GM18511 (cell line): ENCODE measurements around the gene FAM186B.
"Not testable (repeated sequence)": the region's sequence is repeated elsewhere in the genome, so short reads cannot be mapped to it uniquely, and the experiment has no call there.

Experiments used
- ATAC-seq: cut with Tn5 transposase; IDR thresholded peaks from one replicate; pipeline ENCODE4 v1.9.1; 2021; ENCODE audit warnings: mild to moderate bottlenecking, moderate library complexity; ENCODE audit not compliant: unreplicated experiment

FAM186B gene

GRCh38 chr12:49605539-49605938 is at the start of gene FAM186B:
TSS of gene FAM186B (minus strand) at chr12:49605639. CDS start at chr12:49605477, 162 bp downstream.
- not testable (repeated sequence) for ATAC-seq

- ATAC-seq = no peak
Measured at GRCh38 chr12:49654715-49655114, 49.3 kb upstream of the FAM186B start.

- ATAC-seq = no peak
Measured at GRCh38 chr12:49652921-49653520, 47.6 kb upstream of the FAM186B start.

GRCh38 chr12:49651855-49652254 is 46.4 kb upstream of the FAM186B start:
- no peak for ATAC-seq

DNA sequence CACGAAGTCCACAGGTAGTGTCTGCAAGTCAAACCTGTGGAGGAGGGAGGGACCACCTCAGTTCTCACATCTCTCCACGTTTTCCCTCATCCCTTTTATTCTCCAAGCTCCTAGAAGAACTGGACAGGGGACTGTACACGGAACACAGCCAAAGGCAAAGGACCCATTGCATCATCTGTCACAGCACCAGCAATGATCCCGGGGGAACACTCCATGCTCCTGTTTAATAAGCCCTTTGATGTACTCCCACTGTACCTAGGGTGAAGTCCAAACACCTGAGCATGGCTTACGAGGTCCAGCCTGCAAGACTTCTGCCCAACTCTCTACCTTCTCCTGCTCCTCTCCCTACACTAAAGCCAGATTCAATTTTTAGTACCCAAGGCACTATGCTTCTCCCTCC is 44.5 kb upstream of the FAM186B start:
- ATAC-seq = no peak

GRCh38 chr12:49649445-49649844 is 44.0 kb upstream of the FAM186B start:
- ATAC-seq = no peak

- no peak for ATAC-seq
Measured at GRCh38 chr12:49648712-49649003, 43.2 kb upstream of the FAM186B start.

DNA sequence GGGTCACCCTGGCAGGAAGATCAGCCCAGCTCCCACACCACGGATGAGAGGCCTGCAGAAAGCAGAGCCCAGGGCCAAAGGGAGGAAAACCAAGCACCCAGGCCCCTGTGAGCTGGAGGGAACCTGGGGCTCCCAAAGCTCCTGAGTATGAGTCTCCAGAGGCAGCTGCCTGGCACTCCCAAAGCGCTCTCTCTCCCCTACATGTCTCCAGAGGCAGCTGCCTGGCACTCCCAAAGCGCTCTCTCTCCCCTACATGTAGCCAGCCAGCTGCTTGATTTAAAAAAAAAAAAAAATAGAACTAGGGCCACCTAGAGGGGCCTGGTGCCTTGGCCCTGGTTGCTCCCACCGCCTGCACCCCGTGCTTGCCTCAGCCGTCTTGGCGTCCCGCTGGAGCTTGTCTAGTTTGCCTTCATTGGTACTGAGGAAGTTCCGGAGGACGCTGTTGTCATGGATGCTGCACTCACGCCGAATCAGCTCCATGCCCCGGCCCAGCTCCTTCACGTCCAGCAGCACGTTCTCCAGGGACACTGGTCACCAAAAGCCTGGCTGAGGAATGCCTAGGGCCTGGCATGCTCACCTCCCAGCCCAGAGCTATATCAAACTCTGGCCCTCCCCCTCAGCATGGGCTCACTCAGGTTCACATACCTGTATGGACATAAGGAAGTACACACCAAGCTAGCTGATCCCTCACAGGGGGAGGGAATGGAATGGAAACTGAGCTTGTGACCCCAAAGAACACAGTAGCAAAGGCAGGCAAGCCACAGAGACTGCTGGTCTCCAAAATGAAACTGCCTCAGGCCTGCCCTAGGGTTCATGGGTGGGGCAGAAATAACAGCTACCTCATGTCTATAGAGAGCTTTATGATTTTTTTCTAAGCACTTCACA is 42.6 kb upstream of the FAM186B start:
- no peak for ATAC-seq

DNA sequence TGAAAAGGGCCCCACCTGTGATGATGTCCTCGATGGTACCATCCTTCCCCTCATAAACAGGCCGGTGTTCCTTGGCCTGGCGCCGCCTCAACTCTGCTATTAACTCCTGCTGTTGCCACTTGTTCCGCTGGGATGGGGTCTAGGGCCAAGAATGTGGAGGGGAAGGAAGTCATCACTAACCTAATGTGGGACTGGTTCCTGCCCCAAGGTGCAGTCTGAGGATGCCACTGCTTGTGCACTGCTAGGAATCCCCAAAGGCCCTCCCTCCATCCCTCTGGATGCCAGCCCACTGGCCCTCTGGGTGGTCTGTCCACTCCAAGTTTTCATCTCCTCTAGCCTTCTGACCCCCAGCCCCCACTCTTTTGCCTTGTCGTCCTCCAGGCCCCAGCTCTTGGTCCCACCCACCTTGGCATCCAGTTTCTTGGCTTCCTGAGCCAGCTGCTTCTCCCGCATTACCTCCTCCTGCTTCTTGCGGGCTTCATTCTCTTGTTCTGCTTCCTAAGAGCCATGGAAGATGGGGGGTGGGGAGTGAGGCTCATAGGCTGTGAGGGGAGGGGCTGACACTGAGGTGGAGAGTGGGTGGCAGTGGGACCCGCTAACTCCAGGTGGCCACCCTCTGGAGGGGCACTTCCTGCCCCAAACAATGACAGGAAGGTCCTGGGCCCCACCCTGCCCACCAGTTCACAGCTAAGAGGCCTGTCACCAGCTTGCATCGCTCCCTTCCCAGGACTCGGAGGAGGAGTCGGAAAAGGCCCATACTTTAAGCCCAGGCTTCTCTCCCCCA is 41.6 kb upstream of the FAM186B start:
- no peak for ATAC-seq

DNA sequence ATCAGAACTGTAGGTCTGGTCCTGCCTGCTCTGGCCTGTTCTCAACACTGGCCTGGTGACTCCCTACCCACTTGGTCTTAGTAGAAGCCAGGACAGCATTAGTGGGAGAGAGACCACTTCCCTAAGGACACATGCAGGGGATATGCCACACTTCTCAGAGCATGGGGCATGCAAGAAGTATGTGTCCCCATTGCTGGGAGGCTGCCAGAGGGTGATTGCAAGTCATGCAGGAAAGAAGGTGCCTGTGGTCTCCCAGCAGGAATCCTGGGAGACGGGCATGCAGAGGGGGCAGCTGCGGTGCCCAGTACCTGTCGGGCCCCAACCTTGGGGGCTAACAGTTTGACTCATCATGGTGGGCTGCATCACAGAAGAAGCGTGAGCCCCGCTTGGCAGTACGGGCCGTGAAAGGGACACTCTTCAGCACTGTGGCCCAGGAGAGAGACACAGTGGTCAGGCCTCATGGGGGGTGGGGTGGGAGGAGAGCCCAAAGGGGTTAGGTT is 40.9 kb upstream of the FAM186B start:
- ATAC-seq = no peak

DNA sequence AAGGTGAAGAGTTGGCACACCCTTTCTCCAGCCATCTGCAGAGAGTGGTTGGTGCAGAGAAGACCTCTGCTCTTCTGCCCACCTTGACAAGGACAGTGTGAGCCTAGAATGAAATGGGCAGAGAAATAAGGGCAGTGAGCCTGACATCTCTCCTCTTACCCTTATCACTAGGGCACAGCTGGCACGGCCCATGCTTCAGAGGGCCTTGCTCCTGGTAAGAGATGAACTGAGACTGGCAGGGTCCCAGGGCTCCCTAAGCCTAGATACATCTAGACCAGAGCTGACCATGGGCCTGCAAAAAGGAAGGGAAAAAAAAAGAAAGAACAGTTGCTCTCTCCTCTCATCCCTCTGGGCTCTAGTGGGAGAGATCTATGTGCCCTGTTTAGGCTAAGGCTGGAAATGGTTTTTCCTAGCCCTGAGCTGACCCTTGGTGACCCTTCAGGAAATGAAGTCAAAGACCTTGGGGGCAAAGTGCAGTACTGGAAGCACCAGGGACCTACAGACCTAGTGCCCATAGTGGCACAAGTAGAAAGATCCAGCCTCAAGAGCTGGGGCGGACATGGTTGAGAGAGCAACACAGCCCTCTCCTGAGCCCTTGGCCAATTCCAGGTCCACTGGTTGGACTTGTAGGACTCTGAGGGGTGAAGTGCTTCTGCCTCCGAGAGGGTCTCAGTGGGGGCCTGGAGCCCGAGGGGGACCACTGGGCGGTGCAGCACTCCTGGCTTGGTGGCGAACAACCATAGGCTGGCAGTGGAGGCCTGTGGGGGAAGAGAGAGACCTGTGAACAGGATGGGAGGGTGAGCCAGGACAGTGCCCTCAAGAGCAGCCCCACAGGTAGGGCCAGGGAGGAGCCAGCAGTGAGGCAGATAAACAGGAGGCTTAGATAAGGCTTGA is 40.0 kb upstream of the FAM186B start:
- no peak for ATAC-seq

DNA sequence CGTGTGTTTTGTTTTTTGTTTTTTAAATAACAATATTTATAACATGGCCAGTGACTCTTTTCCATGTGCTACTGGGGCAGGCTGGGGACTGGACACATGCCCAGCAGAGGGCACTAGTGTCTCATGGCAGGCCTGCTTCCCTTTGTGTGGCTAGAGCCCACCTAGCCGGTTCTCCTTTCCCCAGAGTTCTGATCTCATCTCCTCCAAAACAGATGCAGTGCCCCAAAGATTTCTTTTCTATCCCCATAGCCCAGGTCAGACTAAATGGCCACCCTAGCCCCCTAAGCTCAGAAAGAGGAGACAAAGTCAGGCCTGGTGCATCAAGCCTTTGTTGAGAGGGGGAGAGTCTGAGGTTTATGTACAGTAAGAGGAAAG is 39.2 kb upstream of the FAM186B start:
- no peak for ATAC-seq

DNA sequence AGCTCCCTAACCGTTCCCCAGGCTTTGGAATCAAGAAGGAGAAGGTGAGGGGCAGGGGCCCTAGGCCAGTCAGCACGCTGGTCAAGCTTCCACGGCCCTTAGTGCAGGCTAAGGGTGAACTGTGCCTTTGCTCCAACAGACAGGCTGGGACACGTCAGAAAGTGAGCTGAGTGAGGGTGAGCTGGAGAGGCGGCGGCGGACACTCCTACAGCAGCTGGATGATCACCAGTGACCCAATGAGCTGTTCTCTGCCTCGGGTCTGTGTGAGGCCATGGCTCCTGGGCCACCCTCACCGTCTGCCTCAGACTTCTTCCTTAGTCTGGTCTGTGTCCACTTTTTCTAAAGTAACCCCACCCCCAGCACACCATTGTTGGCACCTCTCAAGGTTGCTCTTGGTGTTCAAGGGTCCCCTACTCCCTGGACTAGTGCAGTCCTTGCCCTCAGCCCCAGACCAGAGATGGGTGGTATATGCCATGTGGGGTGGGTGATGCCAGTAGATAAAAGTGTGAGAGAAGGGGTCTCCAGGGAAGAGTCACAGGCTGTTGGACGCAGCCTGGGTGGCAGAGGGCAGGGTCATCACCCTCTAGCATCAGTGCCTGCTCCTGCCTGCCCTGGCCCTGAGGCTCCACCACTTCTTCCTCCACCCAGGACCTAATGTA is 38.7 kb upstream of the FAM186B start:
- ATAC-seq = no peak

GRCh38 chr12:49643135-49643534 is 37.7 kb upstream of the FAM186B start:
- ATAC-seq = no peak

DNA sequence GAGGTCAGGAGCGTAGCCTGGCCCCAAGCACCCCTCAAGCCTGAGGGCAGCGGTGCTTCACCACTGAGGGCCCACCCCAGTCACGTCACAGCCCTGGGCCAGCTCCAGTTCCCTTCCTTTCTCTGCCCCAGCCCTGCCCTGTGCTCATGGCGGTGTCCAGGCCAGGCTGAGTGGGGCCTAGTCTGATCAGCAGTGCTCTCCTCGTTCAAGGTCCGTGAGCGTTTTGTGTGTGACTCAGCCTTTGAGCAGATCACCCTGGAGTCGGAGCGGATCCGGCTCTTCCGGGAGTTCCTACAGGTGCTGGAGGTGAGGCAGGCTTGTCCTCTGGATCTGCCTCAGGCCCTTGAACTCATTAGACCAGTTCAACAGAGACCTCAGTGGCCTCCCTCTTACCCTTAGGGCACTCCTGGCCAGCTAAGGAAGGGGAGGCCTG is 36.9 kb upstream of the FAM186B start:
- ATAC-seq = no peak

- ATAC-seq = no peak
Measured at GRCh38 chr12:49641748-49642369, 36.4 kb upstream of the FAM186B start.

GRCh38 chr12:49636979-49637755 is 31.7 kb upstream of the FAM186B start:
- ATAC-seq = peak; percentile 68

GRCh38 chr12:49636574-49636973 is 31.1 kb upstream of the FAM186B start:
- no peak for ATAC-seq

GRCh38 chr12:49635656-49636055 is 30.2 kb upstream of the FAM186B start:
- no peak for ATAC-seq
